DND-41 (cell line): ENCODE results near the gene DNAJC6.

Experiments
- EZH2 ChIP-seq: IDR thresholded peaks from 3 replicates; pipeline ENCODE4 v1.6.1; 2012; ENCODE audit warnings: borderline replicate concordance, low read depth, mild to moderate bottlenecking, moderate library complexity, low read length, inconsistent platforms; ENCODE audit not compliant: severe bottlenecking
- TF ChIP-seq, protein P1 (sequence below): IDR thresholded peaks from 2 replicates; pipeline ENCODE4 v1.5.1; 2012; ENCODE audit warnings: borderline replicate concordance, low read length, moderate library complexity, mild to moderate bottlenecking; ENCODE audit not compliant: poor library complexity, severe bottlenecking; ENCODE audit errors: extremely low read depth

DNA sequence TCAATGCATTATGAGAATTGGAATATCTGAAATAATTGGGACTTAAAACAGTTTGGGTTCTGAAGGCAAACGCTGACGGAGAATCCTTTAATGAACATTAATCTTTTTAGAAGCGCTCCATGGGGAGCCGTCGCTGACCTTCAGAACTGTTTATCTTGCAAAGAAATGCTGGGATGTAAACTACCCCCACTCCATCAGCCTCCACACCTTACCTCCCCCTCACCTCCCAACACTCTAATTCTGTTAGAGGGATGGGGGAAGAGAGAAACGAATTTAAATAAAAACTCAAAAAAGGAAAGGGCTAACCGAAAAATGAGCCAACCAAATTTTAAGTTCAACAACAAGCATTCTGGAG lies 44.1 kb upstream of the DNAJC6 start:
- TF ChIP-seq, protein P1, sequence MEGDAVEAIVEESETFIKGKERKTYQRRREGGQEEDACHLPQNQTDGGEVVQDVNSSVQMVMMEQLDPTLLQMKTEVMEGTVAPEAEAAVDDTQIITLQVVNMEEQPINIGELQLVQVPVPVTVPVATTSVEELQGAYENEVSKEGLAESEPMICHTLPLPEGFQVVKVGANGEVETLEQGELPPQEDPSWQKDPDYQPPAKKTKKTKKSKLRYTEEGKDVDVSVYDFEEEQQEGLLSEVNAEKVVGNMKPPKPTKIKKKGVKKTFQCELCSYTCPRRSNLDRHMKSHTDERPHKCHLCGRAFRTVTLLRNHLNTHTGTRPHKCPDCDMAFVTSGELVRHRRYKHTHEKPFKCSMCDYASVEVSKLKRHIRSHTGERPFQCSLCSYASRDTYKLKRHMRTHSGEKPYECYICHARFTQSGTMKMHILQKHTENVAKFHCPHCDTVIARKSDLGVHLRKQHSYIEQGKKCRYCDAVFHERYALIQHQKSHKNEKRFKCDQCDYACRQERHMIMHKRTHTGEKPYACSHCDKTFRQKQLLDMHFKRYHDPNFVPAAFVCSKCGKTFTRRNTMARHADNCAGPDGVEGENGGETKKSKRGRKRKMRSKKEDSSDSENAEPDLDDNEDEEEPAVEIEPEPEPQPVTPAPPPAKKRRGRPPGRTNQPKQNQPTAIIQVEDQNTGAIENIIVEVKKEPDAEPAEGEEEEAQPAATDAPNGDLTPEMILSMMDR, result no peak
- no peak for TF ChIP-seq EZH2
